ENCODE results near the gene SLC8A1.
A peak's percentile ranks its signal among the peaks of the same experiment; 100 is the strongest.

- TF ChIP-seq POLR2A (IDR thresholded peaks at IDR 0.05) (peak in 1 of 4 donors; percentile 47), POLR2AphosphoS5 (IDR thresholded peaks at IDR 0.05) (peak in 1 of 2 donors; percentile 18), CTCF (IDR thresholded peaks at IDR 0.05) (no peak)
These were observed 3.8 kb upstream of the SLC8A1 start for GRCh38 chr2:40455661-40456060.

Measured in upper lobe of left lung (tissue), 4 donors.